ENCODE results near the gene ZBTB11.

Gene ZBTB11, protein sequence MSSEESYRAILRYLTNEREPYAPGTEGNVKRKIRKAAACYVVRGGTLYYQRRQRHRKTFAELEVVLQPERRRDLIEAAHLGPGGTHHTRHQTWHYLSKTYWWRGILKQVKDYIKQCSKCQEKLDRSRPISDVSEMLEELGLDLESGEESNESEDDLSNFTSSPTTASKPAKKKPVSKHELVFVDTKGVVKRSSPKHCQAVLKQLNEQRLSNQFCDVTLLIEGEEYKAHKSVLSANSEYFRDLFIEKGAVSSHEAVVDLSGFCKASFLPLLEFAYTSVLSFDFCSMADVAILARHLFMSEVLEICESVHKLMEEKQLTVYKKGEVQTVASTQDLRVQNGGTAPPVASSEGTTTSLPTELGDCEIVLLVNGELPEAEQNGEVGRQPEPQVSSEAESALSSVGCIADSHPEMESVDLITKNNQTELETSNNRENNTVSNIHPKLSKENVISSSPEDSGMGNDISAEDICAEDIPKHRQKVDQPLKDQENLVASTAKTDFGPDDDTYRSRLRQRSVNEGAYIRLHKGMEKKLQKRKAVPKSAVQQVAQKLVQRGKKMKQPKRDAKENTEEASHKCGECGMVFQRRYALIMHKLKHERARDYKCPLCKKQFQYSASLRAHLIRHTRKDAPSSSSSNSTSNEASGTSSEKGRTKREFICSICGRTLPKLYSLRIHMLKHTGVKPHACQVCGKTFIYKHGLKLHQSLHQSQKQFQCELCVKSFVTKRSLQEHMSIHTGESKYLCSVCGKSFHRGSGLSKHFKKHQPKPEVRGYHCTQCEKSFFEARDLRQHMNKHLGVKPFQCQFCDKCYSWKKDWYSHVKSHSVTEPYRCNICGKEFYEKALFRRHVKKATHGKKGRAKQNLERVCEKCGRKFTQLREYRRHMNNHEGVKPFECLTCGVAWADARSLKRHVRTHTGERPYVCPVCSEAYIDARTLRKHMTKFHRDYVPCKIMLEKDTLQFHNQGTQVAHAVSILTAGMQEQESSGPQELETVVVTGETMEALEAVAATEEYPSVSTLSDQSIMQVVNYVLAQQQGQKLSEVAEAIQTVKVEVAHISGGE

DNA sequence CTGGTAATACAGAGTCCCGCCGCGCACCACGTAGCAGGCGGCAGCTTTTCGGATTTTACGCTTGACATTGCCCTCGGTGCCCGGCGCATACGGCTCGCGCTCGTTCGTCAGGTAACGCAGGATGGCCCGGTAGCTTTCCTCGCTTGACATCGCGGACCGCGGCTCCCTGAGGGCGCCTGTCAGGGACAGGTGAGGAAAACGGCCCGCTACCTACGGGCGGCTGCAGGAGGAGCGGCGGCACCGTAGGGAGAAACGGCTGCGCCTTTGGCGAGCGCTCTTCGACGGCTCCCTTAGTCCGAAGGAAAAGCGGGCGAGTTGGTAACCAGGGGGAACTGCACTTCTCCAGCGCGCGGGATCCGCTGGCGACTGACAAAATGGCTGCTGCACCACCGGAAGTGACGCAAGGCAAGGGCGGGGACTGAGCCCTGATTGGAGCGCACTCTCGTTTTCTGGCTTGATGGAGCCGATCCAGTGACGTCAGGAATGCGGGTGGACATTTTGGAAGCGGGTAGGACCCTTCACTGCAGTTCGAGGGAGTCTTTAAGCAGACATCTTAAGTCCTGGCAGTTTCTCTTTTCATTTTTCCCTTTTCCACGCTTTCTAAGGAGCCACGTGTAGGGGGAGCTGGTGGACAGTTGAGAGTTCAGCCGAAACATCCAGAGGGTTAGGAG lies at the start of gene ZBTB11:
TSS of gene ZBTB11 (minus strand) at position 368 of the 671 bp plus-strand sequence. CDS start at position 150, 218 bp downstream.
- TF ChIP-seq, protein P1, sequence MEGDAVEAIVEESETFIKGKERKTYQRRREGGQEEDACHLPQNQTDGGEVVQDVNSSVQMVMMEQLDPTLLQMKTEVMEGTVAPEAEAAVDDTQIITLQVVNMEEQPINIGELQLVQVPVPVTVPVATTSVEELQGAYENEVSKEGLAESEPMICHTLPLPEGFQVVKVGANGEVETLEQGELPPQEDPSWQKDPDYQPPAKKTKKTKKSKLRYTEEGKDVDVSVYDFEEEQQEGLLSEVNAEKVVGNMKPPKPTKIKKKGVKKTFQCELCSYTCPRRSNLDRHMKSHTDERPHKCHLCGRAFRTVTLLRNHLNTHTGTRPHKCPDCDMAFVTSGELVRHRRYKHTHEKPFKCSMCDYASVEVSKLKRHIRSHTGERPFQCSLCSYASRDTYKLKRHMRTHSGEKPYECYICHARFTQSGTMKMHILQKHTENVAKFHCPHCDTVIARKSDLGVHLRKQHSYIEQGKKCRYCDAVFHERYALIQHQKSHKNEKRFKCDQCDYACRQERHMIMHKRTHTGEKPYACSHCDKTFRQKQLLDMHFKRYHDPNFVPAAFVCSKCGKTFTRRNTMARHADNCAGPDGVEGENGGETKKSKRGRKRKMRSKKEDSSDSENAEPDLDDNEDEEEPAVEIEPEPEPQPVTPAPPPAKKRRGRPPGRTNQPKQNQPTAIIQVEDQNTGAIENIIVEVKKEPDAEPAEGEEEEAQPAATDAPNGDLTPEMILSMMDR (IDR thresholded peaks at IDR 0.05; ENCODE audit: insufficient read depth, missing control alignments), result peak; percentile 69
- FAIRE-seq (no peak), DNase-seq (ENCODE audit: insufficient read length, low spot score) (peak; percentile 41)

DNA sequence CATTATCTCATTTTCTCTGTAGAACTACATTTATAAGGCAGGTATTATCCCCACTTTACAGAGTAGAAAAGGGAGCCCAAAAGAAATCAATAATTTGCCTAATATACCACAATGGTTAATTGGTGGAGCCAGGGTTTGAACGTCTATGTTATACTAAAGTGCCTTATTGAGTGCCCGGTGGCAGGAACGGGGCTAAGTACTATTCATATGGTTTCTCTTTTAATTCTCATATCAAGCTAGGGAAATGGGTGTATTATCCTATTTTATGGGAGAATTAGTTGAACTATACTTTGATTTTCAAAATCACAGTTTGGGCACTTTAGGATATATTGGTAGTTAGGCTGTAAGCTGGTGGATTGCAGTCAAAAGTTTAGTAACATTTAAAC lies 49.0 kb upstream of the ZBTB11 start:
- FAIRE-seq, result no peak
- TF ChIP-seq, protein P1 (IDR thresholded peaks at IDR 0.05; ENCODE audit: insufficient read depth, missing control alignments), result no peak
- DNase-seq (ENCODE audit: insufficient read length, low spot score), result no peak

DNA sequence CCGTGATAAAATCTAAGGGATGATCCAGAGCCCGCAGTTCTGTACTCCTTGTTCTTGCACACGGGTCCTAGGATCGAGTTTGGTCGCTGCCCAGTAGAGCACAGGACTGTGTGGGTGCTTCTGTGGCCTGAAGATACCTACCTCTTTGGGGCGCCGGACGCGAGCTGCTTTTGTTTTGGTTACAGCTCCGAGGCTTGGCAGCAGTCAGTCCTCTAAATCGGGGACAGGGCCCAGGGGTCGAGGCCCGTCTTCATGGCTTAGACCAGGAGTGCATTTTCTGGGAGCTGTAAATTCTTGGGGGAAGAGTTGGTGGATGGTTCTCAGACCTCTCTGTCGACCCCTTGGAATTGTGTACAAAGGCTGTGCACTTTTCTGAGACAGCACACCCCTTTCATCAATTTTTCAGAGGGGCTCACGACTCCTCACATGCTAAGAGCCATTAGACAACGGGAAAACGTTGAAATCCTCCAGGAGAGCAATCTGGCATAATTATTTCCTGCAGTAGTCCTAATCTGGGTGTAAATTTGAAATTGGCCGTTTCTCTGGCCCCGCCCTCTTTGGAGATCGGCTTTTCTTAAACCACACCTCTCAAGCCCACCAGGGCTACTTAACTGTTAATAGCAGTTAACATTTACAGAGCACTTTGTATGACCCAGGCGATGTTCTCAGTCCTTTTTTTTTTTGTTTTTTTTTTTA lies 48.4 kb upstream of the ZBTB11 start:
- FAIRE-seq, result no peak
- no peak for DNase-seq (ENCODE audit: insufficient read length, low spot score)
- TF ChIP-seq, protein P1 (IDR thresholded peaks at IDR 0.05; ENCODE audit: insufficient read depth, missing control alignments), result no peak

DNA sequence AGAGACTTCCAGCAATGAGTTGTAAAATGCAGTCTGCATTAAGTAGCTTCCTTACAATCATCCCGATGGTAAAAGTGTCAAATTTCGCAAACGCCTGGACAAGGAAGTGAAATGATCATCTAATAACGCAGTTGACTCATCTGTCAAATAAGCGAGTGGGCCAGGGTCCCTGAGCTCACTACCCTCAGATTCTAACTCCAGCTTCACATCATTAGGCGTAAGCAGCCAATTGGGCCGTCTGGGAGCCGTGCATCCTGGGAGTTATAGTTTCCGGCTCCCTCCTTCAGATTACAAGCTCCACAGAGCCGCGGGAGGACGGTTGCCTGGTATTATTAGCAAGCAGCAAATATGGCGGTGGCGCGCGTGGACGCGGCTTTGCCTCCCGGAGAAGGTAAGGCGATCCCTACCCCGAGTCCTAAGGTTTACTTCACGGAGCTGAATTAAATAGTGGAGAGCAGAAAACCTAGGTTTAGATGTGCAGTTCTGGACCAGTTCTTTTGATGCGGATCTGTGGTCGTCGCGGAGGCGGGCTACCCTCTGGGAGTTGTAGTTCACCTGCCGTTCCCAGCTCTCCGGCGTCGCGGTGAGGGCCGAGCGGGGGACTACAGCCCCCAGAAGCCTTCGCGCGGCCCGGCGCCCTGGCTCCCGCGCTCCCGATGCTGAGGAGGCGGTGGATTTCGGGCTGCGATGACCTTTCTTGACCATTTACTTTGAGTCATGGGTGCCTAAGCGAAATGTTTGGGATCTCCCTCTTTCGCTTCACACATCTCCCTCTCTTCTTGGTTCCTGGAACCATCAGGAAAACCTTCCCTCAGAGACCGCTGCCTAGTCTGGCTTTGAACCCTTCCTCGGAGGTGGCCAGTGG lies 47.6 kb upstream of the ZBTB11 start, which contains the start of gene CEP97:
TSS of gene CEP97 (plus strand) at position 286 of the 865 bp plus-strand sequence. CDS start at position 349, 63 bp downstream.
- TF ChIP-seq, protein P1 (IDR thresholded peaks at IDR 0.05; ENCODE audit: insufficient read depth, missing control alignments), result no peak
- no peak for FAIRE-seq
- no peak for DNase-seq (ENCODE audit: insufficient read length, low spot score)

DNA sequence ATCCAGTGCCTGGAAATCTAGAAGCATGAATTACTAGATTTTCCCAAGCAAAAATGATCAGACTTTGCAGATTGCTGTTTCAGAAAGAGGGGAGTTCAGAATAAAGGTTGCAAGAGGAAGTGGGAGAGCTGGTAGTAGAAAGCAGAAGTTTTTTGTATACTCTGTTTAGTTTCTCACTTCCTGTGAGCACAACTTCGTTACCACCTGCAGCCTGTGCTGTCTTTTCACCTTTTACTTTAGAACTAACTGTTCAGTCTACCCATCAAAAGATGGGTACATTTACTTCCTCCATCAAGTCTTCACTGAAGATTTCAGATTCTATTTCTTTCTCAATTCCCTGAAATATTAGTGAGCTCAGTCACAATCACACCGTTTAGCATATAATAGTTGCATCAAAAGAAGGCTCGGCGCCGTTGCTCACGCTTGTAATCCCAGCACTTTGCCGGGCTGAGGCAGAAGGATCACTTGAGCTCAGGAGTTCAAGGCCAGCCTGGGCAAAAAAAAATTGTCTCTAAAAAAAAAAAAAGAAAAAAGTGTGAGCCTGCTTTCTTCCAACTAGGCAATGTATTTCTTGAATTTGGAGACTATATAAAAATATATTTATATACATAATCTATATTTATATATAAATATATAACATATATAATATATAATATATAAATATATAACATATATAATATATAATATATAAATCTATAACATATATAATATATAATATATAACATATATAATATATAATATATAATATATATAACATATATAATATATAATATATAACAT lies 45.7 kb upstream of the ZBTB11 start:
- TF ChIP-seq, protein P1 (IDR thresholded peaks at IDR 0.05; ENCODE audit: insufficient read depth, missing control alignments), result no peak
- DNase-seq (ENCODE audit: insufficient read length, low spot score), result no peak
- no peak for FAIRE-seq

Measured in D721Med (cell line).